Activated CD8-positive, alpha-beta memory T cell treated with anti-CD3 and anti-CD28 coated beads, Interleukin-2, amount 50 U/mL, for 24 hours (primary cell): ENCODE data around the gene NEK6.

Source experiments
- DNase-seq: peaks from one replicate; pipeline ENCODE4 v3.0.0-alpha.2; 2020; ENCODE audit errors: extremely low read depth

NEK6 gene

DNA sequence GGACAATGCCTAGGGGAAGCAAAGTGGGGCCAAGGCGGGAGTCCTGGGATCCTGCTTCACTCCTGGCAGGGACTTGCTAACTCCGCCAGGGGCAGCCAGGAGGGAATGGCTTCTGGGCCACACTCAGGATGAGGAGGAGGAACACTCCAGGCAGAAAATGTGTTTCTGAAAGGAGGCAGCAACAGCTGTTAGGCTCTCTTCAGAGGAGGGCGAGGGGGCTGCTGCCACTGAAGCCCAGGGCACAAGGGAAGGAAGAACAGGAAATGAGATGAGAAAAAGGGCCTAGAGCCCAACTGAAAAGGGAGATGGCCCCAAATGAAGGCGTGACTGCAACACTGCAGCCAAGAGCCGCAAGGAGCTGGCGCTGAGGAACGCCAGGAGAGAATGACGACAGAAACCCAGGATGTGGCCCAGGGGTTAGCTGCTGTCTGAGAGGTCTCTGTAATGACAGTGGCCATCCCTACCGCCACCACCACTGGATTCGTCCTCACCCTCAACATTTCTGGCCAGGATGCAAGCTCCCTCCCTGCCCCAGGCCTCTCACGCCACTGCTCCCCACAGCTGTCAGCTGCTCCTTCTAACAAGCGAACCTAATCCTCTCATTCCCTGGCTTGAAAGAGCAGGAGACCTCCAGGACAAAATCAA is 141.7 kb downstream of the NEK6 start:
- no peak for DNase-seq

DNA sequence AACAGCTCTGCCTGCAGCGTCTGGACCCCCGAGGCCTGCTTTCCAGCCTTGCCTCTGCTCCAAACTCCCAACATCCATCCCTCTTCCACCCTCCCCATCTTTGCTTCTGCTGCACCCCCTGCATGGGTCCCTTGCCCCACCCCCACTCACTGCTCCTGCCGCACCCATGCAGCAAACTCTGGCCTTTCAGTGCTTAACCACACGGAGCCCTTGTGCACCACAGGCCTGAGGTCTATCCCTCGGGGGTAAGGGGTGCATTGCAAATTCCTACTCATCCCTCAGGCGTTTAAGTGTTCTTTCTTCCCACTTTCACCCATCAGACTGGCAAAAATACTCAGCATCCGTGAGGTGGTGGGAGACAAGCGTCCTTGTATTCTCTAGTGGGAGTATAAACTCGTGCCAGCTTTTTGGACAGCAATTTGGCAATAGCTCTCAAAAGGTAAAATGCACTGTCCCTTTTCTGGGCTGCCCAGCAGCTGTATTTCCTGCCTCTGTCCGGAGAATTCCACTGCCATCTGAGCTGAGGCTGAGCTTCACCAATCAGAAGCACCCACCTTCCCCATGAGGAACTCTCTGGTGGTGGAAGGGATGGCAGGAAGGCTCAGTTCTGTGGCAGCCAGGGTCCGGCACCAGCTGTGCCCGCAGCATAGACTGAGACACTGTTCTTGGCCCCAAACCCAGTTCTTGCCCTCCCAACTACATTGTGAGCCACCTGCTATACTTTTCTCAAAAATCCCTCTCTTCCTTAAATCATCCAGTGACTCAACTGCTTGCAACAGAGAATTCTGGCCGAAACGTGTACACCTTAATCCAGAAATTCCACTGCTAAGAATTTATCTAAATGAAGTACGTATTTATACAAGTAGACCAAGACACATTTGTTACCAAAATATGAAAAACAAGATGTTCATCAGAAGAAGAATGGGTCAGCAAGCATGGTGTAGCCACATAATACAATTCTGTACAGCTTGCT is 142.5 kb downstream of the NEK6 start:
- no peak for DNase-seq
